Stimulated activated CD8-positive, alpha-beta memory T cell treated with anti-CD3 and anti-CD28 coated beads, Interleukin-2, amount 100 ng/mL, for 1 hour (primary cell): ENCODE measurements around the gene KNCN.

Source experiments
- DNase-seq, 2 donors: peaks; one replicate each; pipeline ENCODE4 v3.0.0-alpha.2; 2020; ENCODE audit warnings: low read depth in 2 of 2

Gene KNCN

DNA sequence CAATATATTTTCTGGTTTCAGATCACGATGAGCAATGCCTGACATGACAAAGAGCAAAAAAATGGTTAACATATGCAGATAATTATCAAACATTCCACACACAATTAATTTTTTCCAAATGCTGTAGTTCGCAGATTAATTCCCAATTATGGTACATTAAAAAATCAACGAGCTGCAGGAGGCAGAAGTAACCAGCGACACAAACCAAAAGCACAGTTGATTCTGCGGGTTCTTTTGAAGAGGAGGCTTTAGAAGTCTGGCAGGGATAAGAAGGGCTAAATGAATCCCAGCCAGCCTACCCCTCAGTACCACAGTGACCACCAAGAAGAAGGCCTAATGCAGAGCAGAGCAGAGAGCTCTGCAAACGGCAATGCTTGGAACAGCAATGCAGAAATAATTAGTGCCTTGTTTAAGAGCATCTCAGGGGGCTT, 17.0 kb upstream of the KNCN start:
- DNase-seq: no peak

DNA sequence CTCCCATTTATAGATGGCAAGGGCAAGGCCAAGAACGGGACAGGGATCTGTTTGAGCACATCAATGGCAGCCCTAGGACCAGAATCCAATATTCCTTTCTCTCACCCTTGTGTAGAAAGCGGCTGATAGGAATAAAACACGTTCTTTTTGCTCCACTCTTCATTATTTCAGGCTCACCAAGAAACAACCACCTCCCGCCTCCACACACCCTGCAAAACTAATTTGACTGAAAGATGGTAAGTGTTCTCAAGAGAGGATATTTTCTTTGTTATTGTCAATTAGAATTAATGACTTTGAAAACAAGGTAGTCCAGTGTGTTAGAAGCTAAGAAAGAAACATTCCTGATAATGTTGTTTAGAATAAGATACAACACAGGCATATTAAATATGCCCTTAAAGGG, 11.9 kb upstream of the KNCN start:
- no peak for DNase-seq

DNA sequence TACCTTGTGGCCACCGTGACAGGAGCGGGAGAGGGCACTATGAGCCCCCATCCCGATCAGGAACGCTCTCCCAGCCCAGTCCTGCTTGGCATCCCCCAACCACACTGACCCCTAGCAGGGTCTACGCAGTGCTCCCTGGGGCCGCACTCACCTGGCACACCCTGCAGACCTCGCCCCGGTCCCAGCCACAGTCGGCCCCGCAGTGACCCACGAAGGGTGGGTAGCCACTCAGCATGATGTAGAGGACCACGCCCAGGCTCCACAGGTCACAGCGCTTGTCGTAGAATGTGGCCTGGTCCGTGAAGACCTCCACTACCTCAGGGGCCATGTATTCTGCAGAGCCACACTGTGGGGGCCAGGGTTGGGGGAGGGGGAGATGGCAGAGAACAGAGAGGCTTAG, 11.1 kb upstream of the KNCN start:
- no peak for DNase-seq

GRCh38 chr1:46558966-46559365, 7.5 kb upstream of the KNCN start:
- DNase-seq: no peak

DNA sequence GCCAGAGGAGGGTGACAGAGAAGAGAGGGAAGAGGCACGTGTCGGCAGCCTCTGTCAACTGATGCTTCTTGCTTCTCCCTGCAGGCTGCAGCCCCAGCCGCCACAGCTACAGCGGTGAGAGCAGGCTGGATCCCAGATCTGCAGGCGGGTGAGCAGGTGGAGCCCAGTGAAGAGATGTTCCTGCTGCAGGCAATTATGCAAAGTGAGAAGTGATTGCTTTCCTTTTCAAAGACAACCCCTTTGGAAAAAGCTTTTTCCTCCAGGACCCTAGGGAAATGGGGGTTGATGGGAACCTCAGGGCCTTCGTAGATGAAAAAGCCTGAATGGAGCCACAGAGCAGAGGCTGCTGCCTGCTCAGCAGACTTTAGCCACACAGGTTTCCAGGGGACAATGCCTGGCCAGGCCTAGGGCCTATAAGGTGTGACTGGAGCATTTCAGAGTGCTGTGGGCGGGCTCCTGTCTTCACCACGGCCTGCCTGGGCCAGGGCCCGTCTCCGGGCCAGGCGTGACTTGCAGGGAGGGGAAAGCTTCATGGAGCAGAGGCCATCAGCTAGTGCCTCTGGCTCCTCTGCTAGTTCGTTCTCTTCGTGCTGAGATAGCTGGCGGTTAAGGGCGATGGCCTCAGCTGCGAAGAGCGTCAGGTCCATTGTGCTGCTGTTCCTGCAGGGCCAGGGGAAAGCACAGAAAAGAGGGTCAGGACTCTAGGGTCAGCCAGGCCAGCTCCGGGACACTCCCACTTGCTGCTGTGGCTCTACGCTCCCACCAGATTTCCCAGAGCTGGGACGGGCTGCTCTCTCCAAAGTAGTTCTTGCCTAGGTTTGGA, 6.9 kb upstream of the KNCN start:
- DNase-seq: no peak

DNA sequence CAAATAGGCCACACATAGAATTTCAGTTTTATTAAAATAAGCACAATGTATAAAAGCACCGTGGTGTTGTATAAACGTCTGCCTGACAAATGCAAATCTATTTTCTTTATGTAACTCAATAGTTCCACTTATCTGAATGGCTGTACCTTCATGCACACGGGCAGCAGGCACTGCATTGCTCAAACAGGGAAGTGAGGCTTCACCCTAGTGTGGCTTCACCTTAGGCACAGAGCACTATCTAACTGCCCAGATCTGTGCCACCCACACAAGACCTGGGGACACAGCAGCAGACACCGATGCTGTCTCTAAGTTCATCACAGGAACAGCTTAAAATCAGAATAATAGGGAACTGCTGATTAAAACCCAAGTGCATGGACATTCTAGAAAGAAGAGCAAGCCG, 6.0 kb upstream of the KNCN start:
- no peak for DNase-seq

GRCh38 chr1:46556822-46557221, 5.4 kb upstream of the KNCN start:
- no peak for DNase-seq

GRCh38 chr1:46555826-46556619, 4.6 kb upstream of the KNCN start:
- no peak for DNase-seq

- no peak for DNase-seq
These were observed 3.3 kb upstream of the KNCN start for GRCh38 chr1:46554597-46555381.

GRCh38 chr1:46554236-46554596, 2.8 kb upstream of the KNCN start:
- DNase-seq: no peak

DNA sequence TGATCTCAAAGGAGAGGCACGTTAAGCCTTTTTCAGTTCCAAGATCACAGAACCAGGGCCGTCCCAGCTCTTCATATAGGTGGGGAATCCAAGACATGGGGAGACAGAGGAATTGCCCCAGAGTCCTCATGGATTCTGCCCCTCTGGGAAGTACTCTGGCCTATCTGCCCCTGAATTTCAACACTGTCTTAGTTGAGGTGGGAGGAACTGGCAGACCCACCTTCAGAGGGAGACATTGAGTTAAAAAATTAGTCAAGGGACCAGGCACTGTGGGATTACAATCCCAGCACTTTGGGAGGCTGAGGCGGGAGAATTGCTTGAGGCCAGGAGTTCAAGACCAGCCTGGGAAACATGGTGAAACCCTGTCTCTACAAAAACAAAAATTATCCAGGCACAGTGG, 2.1 kb upstream of the KNCN start:
- no peak for DNase-seq

GRCh38 chr1:46552357-46553237, 1.1 kb upstream of the KNCN start:
- DNase-seq: no peak

DNA sequence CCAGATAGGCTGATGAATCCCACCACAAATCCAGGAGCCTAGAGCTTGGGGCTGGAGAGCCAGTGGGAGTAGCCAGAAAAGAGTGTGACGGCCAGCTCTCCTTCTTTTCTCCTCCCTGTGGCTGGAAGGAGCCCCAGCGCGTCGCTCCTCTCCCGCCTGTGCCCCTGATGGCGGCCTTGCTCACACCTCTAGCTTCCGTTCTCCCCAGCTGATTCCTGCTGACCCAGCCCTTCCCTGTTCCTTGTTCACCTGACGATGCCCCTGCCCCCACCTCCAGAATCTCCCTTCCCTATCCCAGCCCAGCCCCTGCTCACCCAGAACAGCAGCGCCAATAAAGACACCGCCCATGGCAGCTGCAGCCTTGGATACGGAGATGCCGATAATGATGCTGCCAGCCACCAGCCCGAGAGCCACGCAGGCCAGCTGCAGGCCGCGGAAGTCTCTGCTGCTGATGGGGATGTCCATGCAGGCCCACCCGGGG, 656 bp downstream of the KNCN start:
- DNase-seq: no peak

- peak; percentile 30 for DNase-seq
These were observed 1.5 kb downstream of the KNCN start for GRCh38 chr1:46549697-46550681.

- no peak for DNase-seq
These were observed 3.7 kb downstream of the KNCN start for GRCh38 chr1:46547481-46548383.

- DNase-seq: no peak
These were observed 5.2 kb downstream of the KNCN start for GRCh38 chr1:46546210-46546609.

- no peak for DNase-seq
These were observed 5.7 kb downstream of the KNCN start for GRCh38 chr1:46545784-46546183.

- no peak for DNase-seq
These were observed 6.7 kb downstream of the KNCN start for GRCh38 chr1:46544561-46545240.
